ENCODE data around the gene RTF1.
"Not testable (repeated sequence)": the region's sequence is repeated elsewhere in the genome, so short reads cannot be mapped to it uniquely, and the experiment has no call there.

Gene RTF1

DNA sequence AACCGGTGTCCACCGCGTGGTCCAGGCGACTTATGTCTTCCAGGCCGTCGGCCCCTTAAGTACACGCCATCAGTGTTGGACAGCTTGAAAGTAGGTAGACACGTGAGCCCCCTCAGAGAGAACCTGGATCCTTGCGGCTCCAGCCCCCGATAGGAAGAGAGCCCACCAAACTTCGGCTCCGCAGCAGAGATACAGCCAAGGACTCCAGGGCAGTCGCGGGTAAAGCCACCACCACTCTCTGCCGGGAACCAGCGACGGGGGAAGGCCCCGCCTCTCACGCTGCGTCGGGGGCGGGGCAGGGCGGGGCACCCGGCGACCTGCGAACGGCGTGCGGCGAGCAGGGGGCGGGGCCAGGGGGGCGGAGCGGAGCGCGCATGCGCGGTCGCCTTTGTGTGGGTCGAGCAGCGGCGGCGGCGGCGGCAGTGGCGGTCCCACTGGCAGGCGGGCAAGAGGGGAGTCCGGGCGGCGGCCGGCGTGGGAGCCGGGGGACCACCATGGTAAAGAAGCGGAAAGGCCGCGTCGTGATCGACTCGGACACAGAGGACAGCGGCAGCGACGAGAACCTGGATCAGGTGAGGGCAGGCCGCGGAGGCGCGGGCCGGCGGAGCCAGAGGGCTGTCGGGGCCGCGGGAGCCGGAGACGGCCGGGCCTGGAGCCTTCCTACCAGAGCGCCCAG lies at the start of gene RTF1:
Gene RTF1, plus strand, starts transcription at position 354 of the 676 bp plus-strand sequence. Its CDS starts 21 bp downstream, at position 375.
- no peak for FAIRE-seq

GRCh38 chr15:41367418-41367817 lies 49.5 kb upstream of the RTF1 start:
- no peak for FAIRE-seq

- no peak for FAIRE-seq
These were observed 38.9 kb upstream of the RTF1 start for GRCh38 chr15:41377978-41378377.

DNA sequence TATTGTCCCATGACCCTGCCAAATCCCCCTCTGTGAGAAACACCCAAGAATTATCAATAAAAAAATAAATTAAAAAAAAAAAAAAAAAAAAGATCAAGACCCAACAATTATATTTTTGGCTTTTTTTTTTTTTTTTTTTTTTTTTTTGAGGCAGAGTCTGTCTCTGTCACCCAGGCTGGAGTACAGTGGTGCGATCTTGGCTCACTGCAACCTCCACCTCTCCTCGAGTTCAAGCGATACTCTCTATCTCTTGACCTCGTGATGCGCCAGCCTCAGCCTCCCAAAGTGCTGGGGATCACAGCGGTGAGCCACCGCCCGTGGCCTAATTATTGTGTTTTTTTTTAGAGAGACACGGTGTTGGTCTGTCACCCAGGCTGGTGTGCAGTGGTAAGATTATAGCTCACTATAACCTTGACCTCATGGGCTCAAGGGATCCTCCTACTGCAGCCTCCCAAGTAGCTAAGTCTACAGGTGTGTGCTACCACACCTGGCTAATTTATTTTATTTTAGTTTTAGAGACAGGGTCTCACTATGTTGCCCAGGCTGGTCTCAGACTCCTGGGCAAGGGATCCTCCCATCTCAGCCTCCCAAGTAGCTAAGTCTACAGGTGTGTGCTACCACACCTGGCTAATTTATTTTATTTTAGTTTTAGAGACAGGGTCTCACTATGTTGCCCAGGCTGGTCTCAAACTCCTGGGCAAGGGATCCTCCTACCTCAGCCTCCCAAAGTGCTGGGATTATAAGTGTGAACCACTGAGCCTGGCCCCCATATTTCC lies 32.7 kb upstream of the RTF1 start:
- not testable (repeated sequence) for FAIRE-seq

- FAIRE-seq, result no peak
These were observed 29.2 kb upstream of the RTF1 start for GRCh38 chr15:41387646-41388045.

- no peak for FAIRE-seq
These were observed 24.2 kb upstream of the RTF1 start for GRCh38 chr15:41392659-41393058.

- FAIRE-seq, result no peak
These were observed 22.0 kb upstream of the RTF1 start for GRCh38 chr15:41394924-41395323.

- FAIRE-seq, result no peak
These were observed 20.8 kb upstream of the RTF1 start for GRCh38 chr15:41396111-41396510.

DNA sequence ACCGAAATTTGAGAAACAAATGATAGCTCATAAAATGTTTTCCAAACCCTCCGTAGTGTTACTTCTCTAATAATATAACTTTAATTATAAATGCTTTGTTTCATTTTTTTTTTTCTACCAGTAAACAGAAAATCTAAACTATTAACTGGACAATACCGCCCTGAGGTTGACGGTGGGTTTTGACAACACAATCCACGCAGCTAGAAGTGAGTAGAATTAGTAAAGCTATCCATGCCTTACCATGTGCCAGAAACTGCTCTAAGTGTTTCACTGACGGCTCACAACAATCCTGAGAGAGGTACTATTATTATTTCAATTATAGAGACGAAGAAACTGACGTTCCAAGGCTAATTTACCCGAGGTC lies 15.0 kb upstream of the RTF1 start:
- FAIRE-seq, result no peak

DNA sequence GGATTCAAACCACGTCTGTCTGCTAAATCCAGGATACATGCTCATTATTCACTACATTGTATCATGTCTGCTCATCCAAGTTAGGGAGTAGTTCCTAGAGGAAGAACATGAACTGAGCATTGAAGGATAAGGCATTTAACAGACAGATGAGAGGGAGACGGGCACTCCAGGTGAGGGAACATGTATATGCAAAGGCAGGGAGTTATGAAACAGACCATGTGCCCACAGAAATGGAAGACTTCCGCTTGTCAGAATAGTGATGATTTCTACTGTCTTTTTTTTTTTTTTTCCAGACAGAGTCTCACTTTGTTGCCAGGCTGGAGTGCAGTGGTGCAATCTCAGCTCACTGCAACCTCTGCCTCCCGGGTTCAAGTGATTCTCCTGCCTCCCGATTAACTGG lies 9.6 kb upstream of the RTF1 start:
- no peak for FAIRE-seq

GRCh38 chr15:41408234-41408641 lies 8.7 kb upstream of the RTF1 start:
- FAIRE-seq, result no peak

DNA sequence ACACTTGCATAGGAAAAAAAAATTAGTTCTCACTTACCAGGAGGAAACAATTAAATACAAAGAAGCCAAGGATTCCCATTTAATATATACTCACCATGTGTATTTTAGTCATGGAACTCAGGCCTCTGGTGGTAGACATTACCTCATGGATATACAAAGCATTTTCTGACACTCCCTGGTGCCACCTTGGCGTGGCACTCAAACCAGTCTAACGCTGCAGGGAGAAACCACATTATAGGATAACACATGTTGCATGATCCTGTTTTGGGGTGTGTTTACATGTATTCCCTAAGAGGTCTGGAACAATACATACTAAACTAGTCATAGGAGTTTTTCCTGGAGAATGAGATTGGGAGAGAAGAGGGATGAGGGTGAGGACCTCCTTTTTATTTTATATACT lies 5.9 kb upstream of the RTF1 start:
- no peak for FAIRE-seq

DNA sequence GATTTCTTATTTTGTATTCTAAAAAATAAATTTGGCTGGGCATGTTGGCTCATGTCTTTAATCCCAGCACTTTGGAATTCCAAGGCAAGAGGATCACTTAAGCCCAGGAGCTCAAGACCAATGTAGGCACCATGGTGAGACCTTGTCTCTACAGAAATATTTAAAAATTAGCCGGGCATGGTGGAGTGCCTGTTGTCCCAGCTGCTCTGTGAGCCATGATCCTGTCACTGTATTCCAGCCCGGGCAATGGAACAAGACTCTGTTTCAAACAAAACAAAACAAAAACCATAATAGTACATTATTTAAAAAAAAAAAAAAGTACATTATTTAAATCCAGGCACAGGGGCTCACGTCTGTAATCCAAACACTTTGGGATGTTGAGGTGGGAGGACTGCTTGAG lies 5.5 kb upstream of the RTF1 start:
- no peak for FAIRE-seq

- no peak for FAIRE-seq
These were observed 660 bp upstream of the RTF1 start for GRCh38 chr15:41416128-41416741.

DNA sequence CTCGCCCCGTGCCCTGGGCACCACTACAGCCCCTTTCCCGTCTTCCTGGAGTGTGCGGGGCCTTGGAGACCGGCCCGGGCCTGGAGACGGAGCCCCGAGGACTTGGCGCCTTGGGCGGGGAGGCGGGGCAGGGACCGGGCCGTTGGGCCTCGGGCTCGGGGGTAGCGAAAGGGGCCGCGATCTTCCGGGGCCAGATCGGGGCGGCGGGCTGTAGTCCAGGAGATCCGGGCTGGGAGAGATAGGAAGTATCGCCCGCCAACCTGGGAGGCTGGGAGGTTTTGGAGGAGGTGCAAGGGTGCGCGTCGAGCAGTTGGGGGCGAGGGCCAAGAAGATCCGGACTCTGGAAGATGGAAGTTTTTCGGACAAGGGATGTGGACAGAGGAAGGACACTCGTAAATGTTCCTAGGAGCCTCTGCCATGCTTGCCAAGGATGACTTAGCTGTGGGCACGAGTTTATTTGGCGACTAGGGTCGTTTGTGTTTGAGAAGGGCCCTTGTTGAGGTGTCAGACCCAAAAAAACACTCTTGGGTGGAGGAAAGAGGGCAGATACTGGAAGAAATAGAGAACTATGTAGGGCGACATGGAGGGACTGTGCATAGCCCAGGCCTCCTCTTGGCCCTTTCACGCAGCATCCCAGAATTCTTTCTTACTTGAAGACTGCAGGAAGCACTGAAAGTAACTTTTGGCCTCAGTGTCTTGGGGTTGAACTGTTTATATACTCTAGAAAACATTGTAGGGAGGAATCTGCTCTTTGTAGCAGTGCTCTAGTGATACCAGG lies 712 bp downstream of the RTF1 start:
- no peak for FAIRE-seq

GRCh38 chr15:41423979-41424659 lies 7.2 kb downstream of the RTF1 start:
- FAIRE-seq, result no peak

DNA sequence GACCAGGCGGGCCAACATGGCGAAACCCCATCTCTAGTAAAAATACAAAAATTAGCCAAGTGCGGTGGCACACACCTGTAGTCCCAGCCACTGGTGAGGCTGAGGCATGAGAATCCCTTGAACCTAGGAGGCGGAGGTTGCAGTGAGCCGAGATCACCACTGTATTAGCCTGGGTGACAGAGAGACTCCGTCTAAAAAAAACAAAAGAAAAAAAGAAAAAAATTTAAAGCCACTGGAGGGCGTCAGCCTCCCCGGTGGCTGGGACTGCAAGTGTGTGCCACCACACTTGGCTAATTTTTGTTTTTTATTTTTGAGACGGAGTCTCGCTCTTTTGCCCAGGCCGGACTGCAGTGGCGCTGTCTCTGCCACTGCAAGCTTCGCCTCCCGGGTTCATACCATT lies 7.9 kb downstream of the RTF1 start:
- no peak for FAIRE-seq

DNA sequence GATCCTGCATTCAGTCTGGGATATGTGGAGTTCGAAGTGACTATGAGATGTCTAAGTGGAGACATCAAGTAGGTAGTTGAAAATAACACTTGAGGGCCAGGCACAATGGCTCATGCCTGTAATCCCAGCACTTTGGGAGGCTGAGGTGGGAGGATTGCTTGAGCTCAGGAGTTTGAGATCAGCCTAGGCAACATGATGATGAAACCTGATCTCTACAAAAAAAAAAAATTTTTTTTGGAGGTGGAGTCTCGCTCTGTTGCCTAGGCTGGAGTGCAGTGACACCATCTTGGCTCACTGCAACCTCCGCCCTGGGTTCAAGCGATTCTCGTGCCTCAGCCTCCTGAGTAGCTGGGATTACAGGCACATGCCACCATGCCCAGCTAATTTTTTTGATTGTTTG lies 9.0 kb downstream of the RTF1 start:
- not testable (repeated sequence) for FAIRE-seq

DNA sequence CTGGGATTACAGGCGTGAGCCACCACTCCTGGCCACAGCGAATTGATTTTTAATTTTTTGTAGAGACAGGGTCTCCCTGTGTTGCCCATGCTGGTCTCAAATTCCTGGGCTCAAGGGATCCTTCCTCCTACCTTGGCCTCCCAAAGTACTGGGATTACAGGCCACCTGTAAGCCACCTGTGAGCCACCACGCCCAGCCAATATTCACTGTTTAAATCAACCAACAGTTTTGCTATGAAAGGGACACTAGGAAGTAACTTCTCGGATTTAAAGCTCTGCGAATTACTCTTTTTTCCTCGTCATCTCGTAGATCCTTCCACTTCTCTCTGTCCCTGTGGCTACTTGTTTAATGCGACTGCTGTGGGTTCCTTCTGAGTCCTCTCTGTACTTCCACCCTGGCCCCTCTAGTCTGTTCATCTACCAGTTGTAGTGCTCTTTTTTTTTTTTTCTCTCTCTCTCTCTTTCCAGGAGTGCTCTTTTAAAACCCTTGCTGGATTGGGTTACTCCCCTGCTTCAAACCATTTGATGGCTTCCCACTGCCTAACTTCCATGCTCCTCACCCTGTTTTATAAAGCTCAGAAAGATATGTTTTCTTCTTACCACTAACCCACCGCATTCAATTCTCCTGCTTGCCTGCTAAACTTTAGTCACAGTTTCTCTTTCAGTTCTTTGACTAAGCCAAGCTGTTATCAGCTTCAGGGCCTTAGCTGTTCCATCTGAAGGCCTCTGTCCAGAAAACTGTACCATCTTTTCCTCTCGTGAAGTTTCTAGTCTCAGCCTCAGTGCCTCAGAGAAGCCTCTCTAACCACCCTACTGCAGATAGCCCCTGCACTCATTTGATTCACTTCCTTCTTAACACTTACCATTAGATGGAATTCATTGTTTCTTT lies 12.4 kb downstream of the RTF1 start:
- no peak for FAIRE-seq

DNA sequence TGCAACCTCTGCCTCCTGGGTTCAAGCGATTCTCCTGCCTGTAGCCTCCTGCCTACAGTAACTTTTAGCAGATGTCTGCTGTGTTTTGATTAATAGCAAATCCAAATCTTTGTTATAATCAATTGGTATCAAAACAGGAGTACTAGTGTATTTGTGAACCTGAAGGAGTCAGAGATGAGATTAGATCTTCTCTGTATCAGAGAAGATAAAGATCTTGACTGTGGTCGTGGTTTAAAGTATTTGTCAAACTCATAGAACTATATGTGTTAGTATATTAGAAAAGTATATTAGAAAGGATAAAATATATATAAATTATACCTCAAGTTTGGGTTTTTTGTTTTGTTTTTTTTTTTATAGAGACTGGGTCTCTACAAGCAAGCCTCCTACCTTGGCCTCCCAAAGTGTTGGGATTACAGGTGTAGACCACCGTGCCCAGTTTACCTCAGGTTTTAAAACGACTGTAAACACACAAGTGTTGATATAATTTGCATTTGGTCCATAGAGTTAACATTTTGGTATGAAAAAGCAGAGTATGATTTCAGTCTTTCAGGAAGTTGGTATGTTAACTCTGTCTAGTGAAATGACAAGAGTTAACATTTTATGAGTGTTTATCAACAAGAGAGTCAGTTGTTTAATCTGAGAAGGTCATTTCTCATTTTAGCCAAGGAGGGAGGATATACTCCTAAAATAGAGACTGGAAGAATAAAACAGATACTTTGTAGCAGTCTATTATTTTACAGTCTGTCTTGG lies 18.3 kb downstream of the RTF1 start:
- FAIRE-seq, result no peak

DNA sequence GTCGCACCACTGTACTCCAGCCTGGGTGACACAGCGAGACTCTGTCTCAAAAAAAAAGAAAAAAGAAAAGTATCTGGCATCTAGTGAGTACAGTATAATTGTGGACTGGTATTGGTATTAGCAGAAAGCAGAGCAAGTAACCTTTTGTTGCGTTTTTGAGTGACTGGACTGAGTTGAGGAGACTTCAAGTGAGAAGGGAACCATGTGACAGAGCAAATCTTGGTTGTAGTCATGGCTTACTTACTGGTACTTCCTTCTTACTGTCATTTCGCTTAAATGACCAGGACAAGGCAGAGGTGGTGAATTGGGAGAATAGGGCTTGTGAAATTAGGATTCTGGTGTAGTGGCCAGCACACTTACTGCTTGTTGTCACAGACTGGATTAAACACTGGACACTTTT lies 20.6 kb downstream of the RTF1 start:
- FAIRE-seq, result no peak
